Erythroblast (primary cell): Measurements from ENCODE around the gene PRPF31.

ENCODE experiments used
- GATA1 ChIP-seq: IDR thresholded peaks from 2 replicates; pipeline ENCODE4 v1.6.1; 2011; ENCODE audit warnings: low read depth, mild to moderate bottlenecking, control low read depth, low read length, moderate library complexity
- POLR2A ChIP-seq: IDR thresholded peaks from 2 replicates; pipeline ENCODE4 v1.6.1; 2011; ENCODE audit warnings: mild to moderate bottlenecking, low read length

DNA sequence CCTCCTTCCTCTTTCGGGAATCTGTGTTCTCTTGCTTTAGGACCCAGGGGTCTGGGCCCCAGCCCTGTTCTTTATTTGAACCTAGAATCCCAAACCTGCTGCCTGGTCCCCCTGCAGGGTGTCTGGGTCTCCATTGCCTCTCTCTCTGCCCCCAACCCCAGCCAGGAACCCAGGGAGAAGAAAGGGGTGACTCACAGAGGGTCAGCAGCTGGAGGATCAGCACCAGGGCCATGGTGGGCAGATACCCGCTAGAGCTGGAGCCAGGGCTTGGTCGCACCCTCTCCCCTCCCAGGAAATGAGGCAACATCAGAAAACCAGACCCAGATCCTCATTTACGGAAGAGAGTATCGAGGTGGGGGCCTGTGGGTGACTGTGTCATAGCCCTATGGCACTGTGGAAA, 15.0 kb upstream of the PRPF31 start, which contains the start of gene OSCAR:
- TF ChIP-seq POLR2A = no peak
- no peak for TF ChIP-seq GATA1
